Measurements from ENCODE around the gene UBASH3B. TPM values are rescaled to one million over a fixed set of nuclear protein-coding genes. Genes with fewer than 3 reads are reported as not detected.

Gene UBASH3B
- total RNA-seq, 1 experiment from 2014 or later = 8.0 TPM

- H3K27ac ChIP-seq (ENCODE audit: insufficient read length, low read depth, low read length) = no peak overlapping the region
- no peak overlapping the region for H2BK15ac ChIP-seq (ENCODE audit: low read depth, low read length)
- H3K27me3 ChIP-seq (ENCODE audit: insufficient read depth, low read length) = peaks cover 9% of the 10 kb centered on the region; the same call in 1 of the 2 replicates
- no peak overlapping the region for H2BK12ac ChIP-seq (ENCODE audit: insufficient read length, low read depth, low read length)
- no peak overlapping the region for H3K4ac ChIP-seq (ENCODE audit: low read depth, low read length)
- Mint-ChIP-seq H3K27me3 (ENCODE audit: low read depth) (peaks cover 47% of the 10 kb centered on the region), H3K9me3 (peaks cover 0 to 4% of the 10 kb centered on the region in 2 experiments; a peak in 2 of 5 replicates), H3K4me3 (peak overlapping the region; percentile 80 to 97), H3K27ac (no peak overlapping the region), H3K36me3 (ENCODE audit: insufficient read depth in 1 of 3, low read depth in 3 of 3) (peaks cover 0 to 5% (median 2%) of the 10 kb centered on the region in 3 experiments; a peak in 3 of 7 replicates), H3K4me1 (peaks cover 12% of the 10 kb centered on the region in 2 experiments)
- H3K4me2 ChIP-seq (ENCODE audit: insufficient read depth, insufficient read length, low read length) = peak overlapping the region; percentile 71
- no peaks in the 10 kb centered on the region for H4K20me1 ChIP-seq (ENCODE audit: control insufficient read depth, insufficient read depth, insufficient read length)
- H2AFZ ChIP-seq (ENCODE audit: low read length) = no peak overlapping the region
- no peaks in the 10 kb centered on the region for H3K79me2 ChIP-seq (ENCODE audit: insufficient read depth, low read length)
- H3K79me1 ChIP-seq (ENCODE audit: insufficient read depth, low read depth, low read length, poor library complexity, severe bottlenecking) = no peaks in the 10 kb centered on the region
- H3K9me3 ChIP-seq (ENCODE audit: control insufficient read depth, low read depth, low read length) = no peaks in the 10 kb centered on the region
- no peak overlapping the region for H3K23ac ChIP-seq (ENCODE audit: insufficient read length, low read depth, low read length)
- no peak overlapping the region for H4K91ac ChIP-seq (ENCODE audit: insufficient read length, low read depth, low read length)
- no peaks in the 10 kb centered on the region for H3K23me2 ChIP-seq (ENCODE audit: insufficient read length, low read depth, low read length, poor library complexity, severe bottlenecking)
- H4K5ac ChIP-seq (ENCODE audit: insufficient read length, low read depth, low read length) = no peak overlapping the region
- no peak overlapping the region for H3T11ph ChIP-seq (ENCODE audit: low read length)
- H2BK5ac ChIP-seq (ENCODE audit: insufficient read length, low read length) = no peak overlapping the region
- H3K4me1 ChIP-seq (ENCODE audit: insufficient read depth, low read length) = 0 out of 2 replicates have a peak, but pooled peaks cover 3% of the 10 kb centered on the region
- no peak overlapping the region for H3K14ac ChIP-seq (ENCODE audit: insufficient read depth, low read length)
- H2AK5ac ChIP-seq (ENCODE audit: insufficient read length, low read length) = no peak overlapping the region
- H3K18ac ChIP-seq (ENCODE audit: insufficient read length, low read depth, low read length) = no peak overlapping the region
- no CpG with 5 or more reads among the region's 25 CpGs for WGBS (ENCODE audit: extremely low coverage, insufficient read length, low lambda C conversion rate)
- no peak overlapping the region for H3K9ac ChIP-seq (ENCODE audit: extremely low read depth, insufficient read length, low read length)
- no peak overlapping the region for H2BK20ac ChIP-seq (ENCODE audit: low read depth, low read length, poor library complexity, severe bottlenecking)
- no peak overlapping the region for H4K8ac ChIP-seq (replicated peaks; ENCODE audit: insufficient read length, low read depth, low read length)
- DNase-seq = peak; percentile 58
- no peak overlapping the region for H3K56ac ChIP-seq (ENCODE audit: insufficient read length, low read depth, low read length)
- peak; percentile 28; the same call in 2 of the 3 replicates for TF ChIP-seq CTCF (conservative IDR thresholded peaks at IDR 0.05)
- H2BK120ac ChIP-seq (ENCODE audit: low read depth, low read length, poor library complexity, severe bottlenecking) = no peak overlapping the region
Measured at GRCh38 chr11:122656631-122657101, 1.1 kb downstream of the UBASH3B start.
